ENCODE data around the gene PEF1.

DNA sequence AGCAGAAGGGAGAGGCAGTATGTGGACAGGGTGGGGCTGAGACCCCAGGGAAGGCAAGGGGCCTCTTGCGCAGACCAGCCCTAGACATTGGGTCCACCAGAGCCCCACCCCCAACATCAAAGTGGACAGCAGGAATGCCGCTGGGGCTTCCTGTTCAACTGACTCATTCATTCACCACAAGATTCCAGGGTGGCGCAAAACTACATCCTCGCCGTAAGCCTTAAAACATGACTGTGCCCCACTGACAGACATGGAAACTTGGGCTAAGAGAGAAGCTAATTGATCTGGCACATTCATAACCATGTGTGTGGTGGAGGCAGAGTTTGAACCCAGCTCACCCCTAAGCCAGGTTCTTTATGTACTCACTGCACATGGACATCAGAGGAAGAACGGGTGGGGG is 45.2 kb upstream of the PEF1 start:
- TF ChIP-seq POLR2A (IDR thresholded peaks at IDR 0.05) (no peak), POLR2AphosphoS5 (IDR thresholded peaks at IDR 0.05) (no peak)
- TF ChIP-seq, protein P1, sequence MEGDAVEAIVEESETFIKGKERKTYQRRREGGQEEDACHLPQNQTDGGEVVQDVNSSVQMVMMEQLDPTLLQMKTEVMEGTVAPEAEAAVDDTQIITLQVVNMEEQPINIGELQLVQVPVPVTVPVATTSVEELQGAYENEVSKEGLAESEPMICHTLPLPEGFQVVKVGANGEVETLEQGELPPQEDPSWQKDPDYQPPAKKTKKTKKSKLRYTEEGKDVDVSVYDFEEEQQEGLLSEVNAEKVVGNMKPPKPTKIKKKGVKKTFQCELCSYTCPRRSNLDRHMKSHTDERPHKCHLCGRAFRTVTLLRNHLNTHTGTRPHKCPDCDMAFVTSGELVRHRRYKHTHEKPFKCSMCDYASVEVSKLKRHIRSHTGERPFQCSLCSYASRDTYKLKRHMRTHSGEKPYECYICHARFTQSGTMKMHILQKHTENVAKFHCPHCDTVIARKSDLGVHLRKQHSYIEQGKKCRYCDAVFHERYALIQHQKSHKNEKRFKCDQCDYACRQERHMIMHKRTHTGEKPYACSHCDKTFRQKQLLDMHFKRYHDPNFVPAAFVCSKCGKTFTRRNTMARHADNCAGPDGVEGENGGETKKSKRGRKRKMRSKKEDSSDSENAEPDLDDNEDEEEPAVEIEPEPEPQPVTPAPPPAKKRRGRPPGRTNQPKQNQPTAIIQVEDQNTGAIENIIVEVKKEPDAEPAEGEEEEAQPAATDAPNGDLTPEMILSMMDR (IDR thresholded peaks at IDR 0.05) = no peak
